ELR (cell line): Measurements from ENCODE around the gene MYLK3.
"Not testable (repeated sequence)": the region's sequence is repeated elsewhere in the genome, so short reads cannot be mapped to it uniquely, and the experiment has no call there.

Experiments
- DNase-seq: peaks from one replicate; pipeline ENCODE4 v3.0.0-alpha.2; 2015; ENCODE audit warnings: low read depth

Gene MYLK3

DNA sequence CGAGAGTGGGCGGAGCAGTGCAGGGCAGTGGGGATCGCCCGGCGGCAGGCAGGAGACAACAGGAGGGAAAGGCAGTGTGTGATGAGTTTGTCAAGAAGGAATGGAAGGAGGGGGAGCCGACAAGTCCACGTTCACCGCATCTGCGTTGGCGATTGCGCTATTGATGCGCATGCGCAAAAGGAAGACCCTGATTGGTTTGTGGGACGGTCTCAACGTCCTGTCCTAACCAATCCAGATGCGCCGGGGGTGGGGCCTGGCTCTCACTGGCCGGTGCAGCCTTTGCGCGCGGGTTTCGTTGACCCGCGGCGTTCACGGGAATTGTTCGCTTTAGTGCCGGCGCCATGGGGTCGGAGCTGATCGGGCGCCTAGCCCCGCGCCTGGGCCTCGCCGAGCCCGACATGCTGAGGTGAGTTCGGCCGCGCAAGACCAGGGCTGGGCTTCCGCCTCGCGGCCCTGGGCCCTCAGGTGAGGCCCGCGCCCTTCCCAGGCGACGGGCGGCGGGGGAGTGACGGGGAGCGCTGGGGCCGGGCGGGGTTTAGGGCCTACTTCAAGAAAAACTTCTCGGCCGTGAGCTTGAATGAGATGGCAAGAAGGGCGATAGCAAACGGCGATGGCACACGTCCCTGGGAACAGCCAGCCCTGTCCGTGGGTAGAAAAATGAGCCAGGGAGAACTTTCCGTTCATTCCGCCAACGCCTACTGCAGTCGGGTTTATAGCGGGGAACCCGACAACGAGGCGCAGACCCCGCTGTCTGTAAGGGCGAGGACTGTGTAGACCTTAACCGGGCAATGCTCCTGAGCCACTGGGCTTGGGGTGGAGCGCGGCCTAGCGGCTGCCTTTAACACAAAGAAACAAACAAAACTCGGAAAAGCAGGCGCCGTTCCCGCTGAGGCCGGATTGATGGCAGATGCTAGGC, 58.5 kb downstream of the MYLK3 start, which contains the start of gene ORC6:
TSS of gene ORC6 (plus strand) at position 295 of the 916 bp plus-strand sequence. CDS start at position 342, 47 bp downstream.
- DNase-seq: peak; percentile 98

DNA sequence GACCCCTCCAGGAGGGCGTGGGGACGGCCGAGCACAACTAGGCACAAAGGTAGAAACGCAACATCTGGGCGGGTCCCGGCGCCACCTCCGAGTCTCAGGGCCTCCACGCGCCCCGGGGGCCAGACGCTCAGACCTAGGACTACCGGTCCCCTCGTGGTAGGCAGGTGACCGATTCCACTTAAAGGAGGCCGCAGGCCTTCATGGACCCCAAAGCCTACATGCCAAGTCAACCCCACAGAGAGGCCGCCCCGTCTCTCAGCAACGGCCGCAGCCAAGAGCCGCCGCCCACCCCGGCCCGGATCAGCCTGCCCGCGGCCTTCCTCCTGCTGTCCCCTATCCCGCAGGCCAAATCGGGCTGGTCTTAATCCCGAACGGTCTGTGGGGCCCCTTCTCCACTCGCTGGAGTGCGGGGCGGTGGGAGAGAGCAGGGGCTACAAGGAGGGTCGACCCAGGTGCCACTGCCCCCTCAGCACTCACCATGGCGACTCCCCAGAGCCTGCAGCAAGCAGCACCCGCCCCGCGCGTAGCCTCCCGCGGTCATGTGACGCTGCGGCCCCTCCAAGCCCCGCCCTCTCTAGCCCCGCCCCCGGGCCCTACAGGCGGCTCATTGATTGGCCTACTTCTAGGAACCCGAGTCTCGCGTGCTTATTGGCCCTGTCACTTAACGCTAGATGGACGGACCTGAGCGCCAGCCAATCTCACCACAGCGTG, 59.3 kb downstream of the MYLK3 start, which contains the start of gene VPS35:
TSS of gene VPS35 (minus strand) at position 525 of the 711 bp plus-strand sequence. CDS start at position 480, 45 bp downstream.
- DNase-seq: peak; percentile 100

DNA sequence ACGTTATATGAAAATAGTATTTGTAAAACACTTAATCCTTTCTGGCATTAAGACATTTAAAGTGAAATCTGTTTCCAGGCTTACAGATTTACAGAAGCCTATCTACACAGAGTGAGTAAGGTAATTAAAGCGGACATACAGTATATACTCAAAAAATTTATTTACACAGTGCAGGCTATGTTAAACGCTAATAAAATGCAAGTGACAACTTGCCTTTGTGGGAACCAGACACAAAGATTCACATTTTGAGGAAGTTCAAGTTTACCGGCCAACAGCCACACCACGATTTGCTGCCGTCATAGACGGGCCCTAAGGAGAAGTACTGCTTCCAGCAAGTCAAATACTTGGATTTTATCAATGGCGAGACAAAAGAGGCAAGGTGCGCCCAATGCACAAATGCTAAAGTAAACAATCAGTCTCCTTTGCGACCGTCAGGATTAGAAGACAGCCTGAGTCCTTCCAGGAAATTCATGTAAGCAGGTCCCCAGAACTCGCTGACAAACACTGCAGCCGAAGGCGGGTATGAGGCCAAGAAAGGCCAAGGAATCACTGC, 60.0 kb downstream of the MYLK3 start:
- no peak for DNase-seq

DNA sequence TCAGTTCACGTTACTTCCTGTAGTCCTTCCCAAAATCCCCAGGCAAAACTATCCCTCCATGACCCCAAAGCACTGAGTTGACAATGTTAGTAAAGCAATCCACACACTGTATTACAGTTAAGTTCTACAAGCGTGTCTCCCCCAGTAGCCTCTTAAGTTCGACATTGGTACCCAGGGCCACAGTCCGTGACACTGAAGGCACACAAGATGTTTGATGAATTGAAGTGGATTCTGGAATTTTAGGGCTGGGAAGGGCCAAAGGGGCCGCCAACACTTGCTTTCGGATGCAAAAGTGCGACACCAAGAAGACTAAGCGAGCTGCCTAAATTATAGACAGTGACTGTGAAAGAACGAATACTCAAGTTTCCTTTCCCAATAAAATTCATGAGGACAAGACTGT, 60.7 kb downstream of the MYLK3 start:
- no peak for DNase-seq

DNA sequence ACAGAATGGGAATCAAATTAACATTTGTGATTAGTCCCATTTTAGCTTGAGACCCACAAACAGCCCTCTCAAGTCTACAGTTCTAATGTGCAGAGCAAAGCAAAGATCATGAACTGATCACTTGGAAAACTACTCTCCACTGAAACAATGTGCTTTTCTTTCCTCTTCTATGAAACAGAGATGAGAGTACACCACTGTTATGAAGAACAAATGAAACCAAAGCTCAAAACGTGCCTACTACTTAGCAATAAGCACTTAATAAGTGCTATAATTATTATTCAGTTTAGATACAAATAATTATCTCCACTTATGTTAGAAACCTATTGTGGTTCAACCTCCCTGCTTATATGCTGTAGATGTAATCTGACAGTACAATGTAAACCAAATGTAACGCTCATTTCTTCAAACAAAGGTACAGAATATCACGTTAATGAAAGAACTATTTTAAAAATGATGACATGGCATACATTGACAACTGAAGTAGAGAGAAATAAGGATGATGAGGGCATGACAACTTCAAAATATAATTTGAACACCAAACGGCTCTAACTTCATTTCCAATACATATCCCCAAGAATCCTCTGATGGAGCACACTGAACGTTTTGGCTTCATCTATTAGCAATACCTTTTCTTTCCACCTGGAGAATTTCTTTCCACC, 61.2 kb downstream of the MYLK3 start:
- peak; percentile 7 for DNase-seq

DNA sequence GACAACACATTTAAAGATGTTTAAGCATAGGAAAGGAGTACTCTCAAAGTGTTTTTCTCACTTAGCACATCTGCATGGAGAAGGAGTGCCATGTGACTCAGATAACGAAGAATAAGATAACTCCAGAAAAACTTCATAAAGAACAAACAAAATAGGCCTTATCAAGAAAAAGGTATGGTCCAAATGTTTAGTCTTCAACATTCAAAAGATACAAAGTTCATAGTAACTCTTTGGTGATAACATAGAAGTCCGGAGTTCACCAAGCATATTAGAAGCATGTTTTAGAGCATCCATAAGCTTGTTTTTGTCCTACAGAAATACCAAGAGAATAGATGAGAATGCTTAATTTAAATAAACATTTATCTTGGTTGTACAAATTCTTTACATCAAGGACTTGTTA, 66.3 kb downstream of the MYLK3 start:
- not testable (repeated sequence) for DNase-seq

DNA sequence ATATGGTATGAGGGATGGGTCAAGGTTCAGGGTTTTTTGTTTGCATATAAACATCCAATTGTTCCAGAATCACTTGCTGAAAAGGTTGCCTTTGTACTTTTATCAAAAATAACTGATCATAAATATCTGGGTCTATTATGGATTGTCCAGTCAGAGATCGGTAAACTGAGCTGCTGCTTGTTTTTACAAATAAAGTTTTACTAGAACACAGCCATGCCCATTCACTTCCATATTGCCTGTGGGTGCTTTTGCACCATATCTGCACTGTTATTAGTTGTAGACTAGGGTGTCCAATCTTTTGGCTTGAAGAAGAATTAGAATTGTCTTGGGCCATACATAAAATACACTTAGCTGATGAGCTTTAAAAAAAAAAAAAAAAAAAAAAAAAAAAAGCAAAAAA, 70.2 kb downstream of the MYLK3 start:
- DNase-seq: not testable (repeated sequence)

DNA sequence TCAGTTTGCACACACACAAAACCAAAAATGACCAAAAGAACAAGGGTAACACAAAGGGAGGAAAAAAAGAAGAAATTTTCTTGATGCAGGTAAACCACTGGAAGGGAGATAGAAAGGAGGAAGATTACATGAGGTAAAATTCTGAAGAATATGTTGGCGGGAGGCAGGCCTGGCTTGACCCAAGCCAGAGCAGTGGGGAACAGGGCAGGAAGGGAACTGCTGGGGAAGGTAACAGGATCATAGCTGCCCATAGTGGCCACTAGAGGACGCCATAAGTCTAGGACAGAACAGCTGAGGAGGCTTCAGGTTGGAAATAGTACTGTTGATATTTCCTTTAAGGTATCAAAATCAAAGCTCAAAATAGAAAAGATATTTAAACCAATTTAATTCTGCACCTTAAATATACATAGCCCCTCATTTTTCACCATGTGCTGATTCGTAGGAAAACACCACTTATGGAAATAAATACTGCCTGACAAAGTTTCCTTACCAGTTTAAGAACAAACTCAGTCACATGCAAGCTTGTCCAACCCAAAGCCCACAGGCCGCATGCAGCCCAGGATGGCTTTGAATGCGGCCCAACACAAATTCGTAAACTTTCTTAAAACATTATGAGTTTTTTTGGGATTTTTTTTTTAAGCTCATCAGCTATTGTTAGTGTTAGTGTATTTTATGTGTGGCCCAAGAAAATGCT, 74.7 kb downstream of the MYLK3 start:
- DNase-seq: peak; percentile 79

DNA sequence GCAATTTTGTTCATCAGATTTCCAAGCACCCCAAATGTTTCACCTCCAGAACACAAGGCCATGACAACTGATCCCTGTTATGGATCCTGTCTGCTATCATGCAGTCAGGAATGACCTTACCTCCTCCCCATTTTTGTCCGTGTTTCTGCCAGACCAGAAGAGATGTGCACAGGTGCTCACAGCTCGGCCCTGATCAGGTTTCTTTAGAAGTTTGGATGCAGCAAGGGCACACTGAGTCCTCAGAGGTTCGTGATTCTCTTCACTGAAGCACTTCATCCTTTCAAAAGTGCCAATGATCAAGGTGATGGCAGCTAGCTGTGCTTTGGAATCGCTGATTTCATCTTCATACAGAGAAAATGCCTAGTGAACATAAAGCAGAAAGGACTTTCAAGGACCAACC, 86.0 kb downstream of the MYLK3 start:
- DNase-seq: no peak

DNA sequence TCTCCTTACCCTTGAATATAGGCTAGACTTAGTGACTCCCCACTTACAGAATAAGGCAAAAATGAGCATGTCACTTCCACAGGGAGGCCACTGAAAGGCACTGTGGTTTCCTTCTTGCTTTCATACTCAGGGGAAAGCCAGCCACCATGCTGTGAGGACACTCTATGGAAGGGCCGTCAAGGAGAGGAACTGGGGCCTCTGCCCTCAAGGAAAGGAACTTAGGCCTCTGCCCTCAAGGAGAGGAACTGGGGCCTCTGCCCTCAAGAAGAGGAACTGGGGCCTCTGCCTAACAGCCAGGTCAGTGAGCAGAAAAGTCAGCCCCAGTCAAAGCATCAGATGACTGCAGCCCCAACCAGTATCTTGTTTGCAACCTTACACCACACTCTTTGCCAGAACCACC, 89.2 kb downstream of the MYLK3 start:
- DNase-seq: no peak
